GM12875 (cell line): ENCODE data around the gene LRRC41.
"Not testable (repeated sequence)": the region's sequence is repeated elsewhere in the genome, so short reads cannot be mapped to it uniquely, and the experiment has no call there.

Source experiments
- H3K4me3 ChIP-seq: one replicate; pipeline ENCODE4 v1.5.1; 2011; ENCODE audit warnings: low read depth, low read length, control low read depth
- TF ChIP-seq, protein P1 (sequence below): IDR thresholded peaks from 2 replicates; pipeline ENCODE4 v1.5.1; 2011; ENCODE audit warnings: low read depth, mild to moderate bottlenecking, control low read depth, inconsistent platforms, low read length, moderate library complexity, borderline replicate concordance; ENCODE audit not compliant: insufficient read depth

Gene LRRC41

DNA sequence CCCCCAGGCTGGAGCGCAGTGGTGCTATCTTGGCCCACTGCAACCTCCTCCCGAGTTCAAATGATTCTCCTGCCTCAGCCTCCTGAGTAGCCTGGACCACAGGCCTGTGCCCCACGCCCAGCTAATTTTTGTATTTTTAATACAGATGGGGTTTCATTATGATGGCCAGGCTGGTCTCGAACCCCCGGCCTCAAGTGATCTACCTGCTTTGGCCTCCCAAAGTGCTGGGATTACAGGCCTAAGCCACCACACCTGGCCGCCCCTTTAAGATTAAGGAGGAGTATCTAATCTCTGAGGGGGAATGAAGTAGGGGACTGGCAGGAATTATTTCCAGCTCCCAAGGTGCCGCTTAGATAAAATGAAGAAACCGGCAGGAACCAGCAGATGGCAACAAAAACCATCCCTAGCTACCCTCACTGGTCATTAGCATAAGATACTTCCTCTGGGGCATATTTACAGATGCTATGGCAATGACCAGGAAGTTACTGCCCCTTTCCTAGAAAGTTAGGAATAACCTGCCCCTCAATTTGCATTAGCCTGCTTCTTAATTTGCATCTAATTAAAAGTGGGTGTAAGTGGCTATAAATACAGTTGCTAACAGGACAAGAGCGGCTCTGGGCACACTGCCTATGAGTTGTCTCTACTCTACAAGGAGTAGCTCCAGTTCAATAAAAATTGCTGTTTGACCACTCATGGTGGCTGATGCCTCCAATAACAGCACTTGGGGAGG is 30.0 kb upstream of the LRRC41 start:
- TF ChIP-seq, protein P1, sequence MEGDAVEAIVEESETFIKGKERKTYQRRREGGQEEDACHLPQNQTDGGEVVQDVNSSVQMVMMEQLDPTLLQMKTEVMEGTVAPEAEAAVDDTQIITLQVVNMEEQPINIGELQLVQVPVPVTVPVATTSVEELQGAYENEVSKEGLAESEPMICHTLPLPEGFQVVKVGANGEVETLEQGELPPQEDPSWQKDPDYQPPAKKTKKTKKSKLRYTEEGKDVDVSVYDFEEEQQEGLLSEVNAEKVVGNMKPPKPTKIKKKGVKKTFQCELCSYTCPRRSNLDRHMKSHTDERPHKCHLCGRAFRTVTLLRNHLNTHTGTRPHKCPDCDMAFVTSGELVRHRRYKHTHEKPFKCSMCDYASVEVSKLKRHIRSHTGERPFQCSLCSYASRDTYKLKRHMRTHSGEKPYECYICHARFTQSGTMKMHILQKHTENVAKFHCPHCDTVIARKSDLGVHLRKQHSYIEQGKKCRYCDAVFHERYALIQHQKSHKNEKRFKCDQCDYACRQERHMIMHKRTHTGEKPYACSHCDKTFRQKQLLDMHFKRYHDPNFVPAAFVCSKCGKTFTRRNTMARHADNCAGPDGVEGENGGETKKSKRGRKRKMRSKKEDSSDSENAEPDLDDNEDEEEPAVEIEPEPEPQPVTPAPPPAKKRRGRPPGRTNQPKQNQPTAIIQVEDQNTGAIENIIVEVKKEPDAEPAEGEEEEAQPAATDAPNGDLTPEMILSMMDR: peak; percentile 37; the same call in 1 of the 2 replicates
- peak overlapping the region; percentile 5 for H3K4me3 ChIP-seq

- H3K4me3 ChIP-seq: peak overlapping the region; percentile 71
These were observed 28.5 kb upstream of the LRRC41 start for GRCh38 chr1:46331786-46332540.

GRCh38 chr1:46330381-46330780 is 27.0 kb upstream of the LRRC41 start:
- peak overlapping the region; percentile 43 for H3K4me3 ChIP-seq

GRCh38 chr1:46329807-46330206 is 26.4 kb upstream of the LRRC41 start:
- H3K4me3 ChIP-seq: peak overlapping the region; percentile 43

DNA sequence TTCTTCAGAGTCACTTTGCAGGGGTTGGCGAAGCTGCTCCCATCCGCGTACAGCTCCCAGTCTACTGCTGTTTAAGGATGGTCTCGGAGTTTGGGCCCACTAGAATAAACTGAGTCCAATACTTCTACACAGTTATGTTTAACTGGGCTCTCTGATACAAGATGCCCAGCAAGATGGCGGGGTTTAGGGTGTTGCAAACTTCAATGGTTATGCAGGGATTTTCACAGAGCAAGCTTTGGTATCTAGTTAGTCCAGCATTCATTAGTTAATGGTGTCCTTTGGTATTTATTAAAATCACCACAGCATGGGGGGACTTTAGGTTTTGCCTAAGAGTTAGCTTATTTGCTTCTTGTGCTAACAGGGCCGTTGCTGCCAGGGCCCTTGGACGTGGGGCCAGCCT is 24.8 kb upstream of the LRRC41 start:
- peak overlapping the region; percentile 21 for H3K4me3 ChIP-seq

DNA sequence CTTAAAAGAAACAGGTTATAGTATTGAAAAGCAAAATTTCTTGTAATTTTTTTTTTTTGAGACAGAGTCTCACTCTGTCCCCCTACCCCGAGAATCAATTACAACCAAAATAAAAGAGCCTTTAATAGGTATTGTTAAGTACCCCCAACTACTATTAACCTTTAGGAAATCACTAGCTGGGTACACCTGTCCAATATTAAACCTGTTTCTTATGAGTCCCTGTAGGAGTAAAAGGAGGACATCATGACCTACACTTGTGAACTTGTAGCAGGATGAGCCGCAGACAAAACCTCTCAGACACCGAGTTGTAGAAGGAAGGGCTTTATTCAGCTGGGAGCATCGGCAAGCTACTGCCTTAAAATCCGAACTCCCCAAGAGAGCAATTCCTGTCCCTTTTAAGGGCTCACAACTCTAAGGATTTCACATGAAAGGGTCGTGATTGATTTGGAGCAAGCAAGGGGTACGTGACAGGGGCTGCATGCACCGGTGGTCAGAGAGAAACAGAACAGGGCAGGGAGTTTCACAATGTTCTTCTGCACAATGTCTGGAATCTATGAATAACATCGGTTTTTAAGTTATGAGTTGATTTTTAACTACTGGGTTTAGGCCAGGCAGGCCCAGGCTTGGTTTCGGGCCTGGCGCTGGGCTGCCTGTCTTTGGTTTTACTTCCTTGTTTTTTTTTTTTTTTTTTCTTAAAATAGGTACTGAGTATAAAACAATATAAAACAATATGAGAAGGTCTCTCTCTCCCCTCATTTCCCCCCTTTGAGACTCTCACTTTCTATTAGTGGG is 22.1 kb upstream of the LRRC41 start:
- H3K4me3 ChIP-seq: not testable (repeated sequence)

GRCh38 chr1:46322191-46322590 is 18.8 kb upstream of the LRRC41 start:
- not testable (repeated sequence) for H3K4me3 ChIP-seq

GRCh38 chr1:46319960-46320914 is 16.8 kb upstream of the LRRC41 start:
- not testable (repeated sequence) for H3K4me3 ChIP-seq

GRCh38 chr1:46319301-46319700 is 15.9 kb upstream of the LRRC41 start:
- H3K4me3 ChIP-seq: not testable (repeated sequence)

DNA sequence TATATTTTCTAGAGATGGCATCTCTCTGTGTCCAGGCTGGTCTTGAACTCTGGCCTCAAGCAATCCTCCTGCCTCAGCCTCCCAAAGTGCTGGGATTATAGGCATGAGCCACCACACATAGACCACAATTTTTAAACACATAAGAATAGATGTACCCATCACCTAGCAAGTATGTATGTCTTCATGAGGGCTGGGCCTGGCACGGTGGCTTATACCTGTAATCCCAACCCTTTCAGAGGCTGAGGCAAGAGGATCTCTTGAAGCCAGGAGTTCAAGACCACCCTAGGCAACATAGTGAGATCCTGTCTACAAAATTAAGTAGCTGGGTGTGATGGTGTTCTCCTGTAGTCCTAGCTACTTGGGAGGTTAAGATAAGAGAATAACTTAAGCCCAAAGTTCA is 13.9 kb upstream of the LRRC41 start:
- TF ChIP-seq, protein P1: no peak

DNA sequence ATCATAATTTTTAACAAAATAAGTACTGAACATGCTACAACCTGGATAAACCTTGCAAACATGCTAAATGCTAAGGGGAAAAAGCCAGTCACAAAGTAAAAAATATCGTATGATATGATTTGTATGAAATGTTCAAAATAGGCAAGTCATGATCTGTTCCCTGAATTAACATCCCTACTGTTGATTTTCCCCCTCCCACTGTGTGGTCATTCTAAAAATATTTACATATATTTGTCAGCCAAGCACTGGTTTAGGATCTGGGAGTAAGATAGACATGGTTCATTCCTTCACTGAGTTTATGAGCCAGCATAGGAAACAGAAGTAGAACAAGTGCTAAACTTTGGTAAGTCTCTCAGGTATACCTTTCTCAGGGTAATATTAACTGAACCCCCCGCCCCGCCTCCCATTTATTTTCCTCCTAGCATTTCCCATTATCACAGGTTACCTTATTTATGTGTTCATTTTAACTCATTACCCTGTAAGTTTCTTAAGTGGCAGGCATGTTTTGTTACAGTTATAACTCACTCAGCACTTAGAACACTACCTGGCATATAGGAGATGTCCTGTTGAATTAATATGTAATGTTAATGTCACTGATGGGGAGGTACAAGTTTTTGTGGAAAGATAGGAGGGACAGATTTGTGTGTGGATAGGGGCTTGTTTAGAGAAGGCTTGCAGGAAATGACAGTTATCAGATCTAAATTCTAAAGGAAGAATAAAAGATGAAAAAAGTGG is 12.4 kb upstream of the LRRC41 start:
- H3K4me3 ChIP-seq: no peak overlapping the region
- TF ChIP-seq, protein P1: no peak

More for the DNA sequence above, 13.9 kb upstream of the LRRC41 start:
- H3K4me3 ChIP-seq: no peak overlapping the region
